Measurements from ENCODE around the gene TIGAR.

TIGAR gene

GRCh38 chr12:4282892-4283511 lies 38.0 kb upstream of the TIGAR start:
- no peak for DNase-seq

- no peak for DNase-seq
Measured at GRCh38 chr12:4283512-4284255, 37.3 kb upstream of the TIGAR start.

- DNase-seq, result no peak
Measured at GRCh38 chr12:4284306-4284705, 36.7 kb upstream of the TIGAR start.

GRCh38 chr12:4285070-4285469 lies 35.9 kb upstream of the TIGAR start:
- DNase-seq, result no peak

GRCh38 chr12:4286228-4286627 lies 34.8 kb upstream of the TIGAR start:
- peak; percentile 29 for DNase-seq

GRCh38 chr12:4286771-4287317 lies 34.2 kb upstream of the TIGAR start:
- DNase-seq, result no peak

GRCh38 chr12:4287325-4288211 lies 33.4 kb upstream of the TIGAR start:
- peak; percentile 81 for DNase-seq

GRCh38 chr12:4288296-4289131 lies 32.5 kb upstream of the TIGAR start:
- peak; percentile 78 for DNase-seq

- peak; percentile 94 for DNase-seq
Measured at GRCh38 chr12:4289231-4289878, 31.7 kb upstream of the TIGAR start.

GRCh38 chr12:4289998-4290790 lies 30.8 kb upstream of the TIGAR start:
- DNase-seq, result no peak

GRCh38 chr12:4292341-4293073 lies 28.5 kb upstream of the TIGAR start:
- no peak for DNase-seq

- peak; percentile 79 for DNase-seq
Measured at GRCh38 chr12:4293299-4293965, 27.6 kb upstream of the TIGAR start.

GRCh38 chr12:4293966-4294505 lies 27.0 kb upstream of the TIGAR start:
- DNase-seq, result peak; percentile 31

- no peak for DNase-seq
Measured at GRCh38 chr12:4296751-4297150, 24.3 kb upstream of the TIGAR start.

- DNase-seq, result no peak
Measured at GRCh38 chr12:4297617-4298016, 23.4 kb upstream of the TIGAR start.

GRCh38 chr12:4300883-4301282 lies 20.1 kb upstream of the TIGAR start:
- DNase-seq, result no peak

GRCh38 chr12:4301932-4302501 lies 19.0 kb upstream of the TIGAR start:
- DNase-seq, result no peak

- DNase-seq, result no peak
Measured at GRCh38 chr12:4302881-4303280, 18.1 kb upstream of the TIGAR start.

- DNase-seq, result no peak
Measured at GRCh38 chr12:4303750-4304149, 17.3 kb upstream of the TIGAR start.
